Subcutaneous adipose tissue (tissue), 4 donors: ENCODE results near the gene ACE. TPM values are rescaled to one million over a fixed set of nuclear protein-coding genes. Genes with fewer than 3 reads are reported as not detected.

Experiments used
- CTCF ChIP-seq: fragments of 450-650 bp; IDR thresholded peaks from one replicate; pipeline ENCODE4 v1.5.1; 2016; ENCODE audit warnings: low read depth, mild to moderate bottlenecking, control low read depth, antibody characterized with exemption, moderate library complexity
- total RNA-seq, 4 donors: library from RNA; depleted of rRNA; stranded (reverse); fragments of >200 nt; gene quantifications; one replicate each; pipeline ENCODE4 v1.1.0, GENCODE V29; 2016

The ACE gene
- total RNA-seq, 4 donors from 2014 or later = 5.7 to 95.2 (median 16.8) TPM

GRCh38 chr17:63490329-63490728, 13.5 kb downstream of the ACE start:
- no peak for TF ChIP-seq CTCF

GRCh38 chr17:63490858-63491400, 14.1 kb downstream of the ACE start:
- TF ChIP-seq CTCF = no peak

- no peak for TF ChIP-seq CTCF
Measured at GRCh38 chr17:63491413-63491812, 14.6 kb downstream of the ACE start.

GRCh38 chr17:63491977-63492618, 15.2 kb downstream of the ACE start:
- TF ChIP-seq CTCF = no peak

- no peak for TF ChIP-seq CTCF
Measured at GRCh38 chr17:63492940-63493339, 16.1 kb downstream of the ACE start.

GRCh38 chr17:63493411-63493810, 16.6 kb downstream of the ACE start:
- no peak for TF ChIP-seq CTCF

GRCh38 chr17:63494300-63494928, 17.6 kb downstream of the ACE start:
- TF ChIP-seq CTCF = no peak
